ENCODE data around the gene CSTF2. TPM values are rescaled to one million over a fixed set of nuclear protein-coding genes. Genes with fewer than 3 reads are reported as not detected.

The CSTF2 gene
- total and polyA plus RNA-seq, 2 donors from 2014 or later, result 8.8 to 14.4 TPM

DNA sequence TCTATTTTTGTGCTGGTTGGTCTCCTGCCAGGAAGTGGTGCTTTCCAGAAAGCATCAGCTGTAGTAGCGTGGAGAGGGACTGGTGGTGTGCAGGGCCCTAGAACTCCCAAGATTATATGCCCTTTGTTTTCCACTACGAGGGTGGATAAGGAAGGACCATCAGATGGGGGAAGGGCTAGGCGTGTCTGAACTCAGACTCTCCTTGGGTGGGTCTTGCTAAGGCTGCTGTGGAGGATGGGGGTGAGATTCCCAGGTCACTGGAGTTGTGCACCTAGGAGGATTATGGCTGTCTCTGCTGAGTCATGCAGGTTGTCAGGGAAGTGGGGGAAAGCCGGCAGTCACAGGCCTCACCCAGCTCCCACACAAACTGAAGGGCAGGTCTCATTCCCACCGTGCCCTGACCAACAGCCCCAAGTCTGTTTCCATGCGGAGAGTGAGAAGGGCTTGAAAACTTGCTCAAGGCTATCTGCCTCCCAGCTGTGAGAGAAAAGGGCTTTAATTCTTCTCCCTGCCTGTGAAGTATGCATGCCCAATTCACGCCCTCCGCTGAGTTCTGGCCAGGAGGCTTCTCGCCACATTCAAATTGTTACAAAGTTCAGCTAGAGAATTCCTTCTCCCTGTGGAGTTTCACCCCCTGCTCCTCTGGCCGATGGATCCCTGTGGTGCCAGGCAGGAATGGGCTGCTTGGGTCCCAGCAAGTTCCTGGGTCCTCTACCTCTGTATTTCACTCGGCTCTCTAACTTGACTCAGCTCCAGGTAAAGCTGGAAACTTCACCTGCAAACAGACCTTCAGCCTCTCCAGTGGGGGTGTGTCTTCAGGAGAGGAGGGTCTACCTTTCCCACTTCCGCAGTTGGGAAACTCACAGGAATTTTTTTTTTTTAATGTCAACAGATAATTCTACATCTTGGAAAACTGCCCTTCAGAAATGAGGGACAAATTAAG lies 7.7 kb upstream of the CSTF2 start:
- FAIRE-seq (no peak), DNase-seq (no peak)

DNA sequence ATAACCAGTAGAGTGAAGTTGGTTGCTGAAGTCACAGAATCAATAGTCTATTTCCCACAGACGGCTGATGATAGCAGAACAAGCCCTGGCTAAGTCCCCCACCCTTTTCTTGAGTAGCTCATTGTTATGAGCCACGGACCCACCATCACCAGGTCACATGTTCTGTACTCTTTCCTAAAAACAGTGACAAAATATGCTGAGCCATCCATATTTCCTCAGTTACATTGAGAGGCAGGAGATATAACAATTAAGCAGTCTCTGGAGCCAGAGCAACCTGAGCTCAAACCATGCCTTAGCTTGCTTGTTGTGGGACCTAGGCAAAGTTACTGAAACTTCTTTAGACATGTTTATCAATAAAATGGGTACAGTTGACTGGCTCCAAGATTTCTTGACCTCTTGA lies 2.9 kb upstream of the CSTF2 start:
- H3K36me3 ChIP-seq (ENCODE audit: control insufficient read depth in 2 of 3, insufficient read depth in 3 of 3, low read length in 3 of 3), result no peaks in the 10 kb centered on the region
- FAIRE-seq, result no peak
- no peak overlapping the region for H3K9ac ChIP-seq (ENCODE audit: low read length in 3 of 3)
- DNase-seq, result no peak
- H3K4me1 ChIP-seq (ENCODE audit: control insufficient read depth in 2 of 3, insufficient read depth in 2 of 3, low read depth in 1 of 3, low read length in 3 of 3), result no peaks in the 10 kb centered on the region
- no peak overlapping the region for H3K27ac ChIP-seq (ENCODE audit: low read depth in 2 of 2, low read length in 2 of 2)
- no peaks in the 10 kb centered on the region for H3K9me3 ChIP-seq (ENCODE audit: control insufficient read depth in 2 of 3, insufficient read depth in 1 of 3, low read length in 3 of 3)
- intact Hi-C loops (cut with DNase I), result no loop called here
- TF ChIP-seq, protein P1, sequence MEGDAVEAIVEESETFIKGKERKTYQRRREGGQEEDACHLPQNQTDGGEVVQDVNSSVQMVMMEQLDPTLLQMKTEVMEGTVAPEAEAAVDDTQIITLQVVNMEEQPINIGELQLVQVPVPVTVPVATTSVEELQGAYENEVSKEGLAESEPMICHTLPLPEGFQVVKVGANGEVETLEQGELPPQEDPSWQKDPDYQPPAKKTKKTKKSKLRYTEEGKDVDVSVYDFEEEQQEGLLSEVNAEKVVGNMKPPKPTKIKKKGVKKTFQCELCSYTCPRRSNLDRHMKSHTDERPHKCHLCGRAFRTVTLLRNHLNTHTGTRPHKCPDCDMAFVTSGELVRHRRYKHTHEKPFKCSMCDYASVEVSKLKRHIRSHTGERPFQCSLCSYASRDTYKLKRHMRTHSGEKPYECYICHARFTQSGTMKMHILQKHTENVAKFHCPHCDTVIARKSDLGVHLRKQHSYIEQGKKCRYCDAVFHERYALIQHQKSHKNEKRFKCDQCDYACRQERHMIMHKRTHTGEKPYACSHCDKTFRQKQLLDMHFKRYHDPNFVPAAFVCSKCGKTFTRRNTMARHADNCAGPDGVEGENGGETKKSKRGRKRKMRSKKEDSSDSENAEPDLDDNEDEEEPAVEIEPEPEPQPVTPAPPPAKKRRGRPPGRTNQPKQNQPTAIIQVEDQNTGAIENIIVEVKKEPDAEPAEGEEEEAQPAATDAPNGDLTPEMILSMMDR (IDR thresholded peaks at IDR 0.05; ENCODE audit: borderline replicate concordance, extremely low read depth, insufficient read depth), result no peak
- no peaks in the 10 kb centered on the region for H3K27me3 ChIP-seq (ENCODE audit: control insufficient read depth, insufficient read depth, low read length)
- no peak overlapping the region for H3K4me3 ChIP-seq (ENCODE audit: low read length in 3 of 3)

More for the DNA sequence above, 7.7 kb upstream of the CSTF2 start:
- no peak overlapping the region for H3K4me3 ChIP-seq (ENCODE audit: low read length in 3 of 3)
- no peak overlapping the region for H3K9ac ChIP-seq (ENCODE audit: low read length in 3 of 3)
- no peaks in the 10 kb centered on the region for H3K27me3 ChIP-seq (ENCODE audit: control insufficient read depth, insufficient read depth, low read length)
- no peaks in the 10 kb centered on the region for H3K36me3 ChIP-seq (ENCODE audit: control insufficient read depth in 2 of 3, insufficient read depth in 3 of 3, low read length in 3 of 3)
- no peaks in the 10 kb centered on the region for H3K9me3 ChIP-seq (ENCODE audit: control insufficient read depth in 2 of 3, insufficient read depth in 1 of 3, low read length in 3 of 3)
- no peak overlapping the region for H3K27ac ChIP-seq (ENCODE audit: low read depth in 2 of 2, low read length in 2 of 2)
- H3K4me1 ChIP-seq (ENCODE audit: control insufficient read depth in 2 of 3, insufficient read depth in 2 of 3, low read depth in 1 of 3, low read length in 3 of 3), result no peaks in the 10 kb centered on the region
- intact Hi-C loops (cut with DNase I), result no loop called here
- TF ChIP-seq, protein P1 (IDR thresholded peaks at IDR 0.05; ENCODE audit: borderline replicate concordance, extremely low read depth, insufficient read depth), result no peak

DNA sequence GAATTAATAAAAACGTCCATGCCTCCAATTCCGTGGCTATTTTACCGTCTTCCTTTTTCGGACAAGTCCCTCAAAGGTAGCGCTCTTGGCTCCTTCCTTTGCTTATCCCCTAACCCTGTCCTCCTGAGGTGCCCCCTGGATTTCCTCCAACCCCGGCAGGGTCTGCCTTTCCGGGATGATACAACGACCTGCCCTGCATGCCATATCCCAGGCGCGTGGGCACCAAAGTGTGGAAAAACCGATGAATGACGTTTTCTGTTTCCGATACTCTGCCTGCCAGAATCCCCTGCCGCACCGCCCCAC lies 706 bp upstream of the CSTF2 start:
- H3K36me3 ChIP-seq (ENCODE audit: control insufficient read depth in 2 of 3, insufficient read depth in 3 of 3, low read length in 3 of 3), result peaks cover 0 to 8% (median 0%) of the 10 kb centered on the region in 3 donors
- intact Hi-C loops (cut with DNase I), result no loop called here
- peak in 2 of 5 donors; percentile 43 to 62 for DNase-seq
- H3K9ac ChIP-seq (ENCODE audit: low read length in 3 of 3), result peak overlapping the region in 2 of 3 donors; percentile 71 to 78
- no peaks in the 10 kb centered on the region for H3K9me3 ChIP-seq (ENCODE audit: control insufficient read depth in 2 of 3, insufficient read depth in 1 of 3, low read length in 3 of 3)
- no peak for FAIRE-seq
- H3K27me3 ChIP-seq (ENCODE audit: control insufficient read depth, insufficient read depth, low read length), result no peaks in the 10 kb centered on the region
- TF ChIP-seq, protein P1 (IDR thresholded peaks at IDR 0.05; ENCODE audit: borderline replicate concordance, extremely low read depth, insufficient read depth), result no peak
- peak overlapping the region; percentile 91 to 98 (median 94) for H3K4me3 ChIP-seq (ENCODE audit: low read length in 3 of 3)
- H3K4me1 ChIP-seq (ENCODE audit: control insufficient read depth in 2 of 3, insufficient read depth in 2 of 3, low read depth in 1 of 3, low read length in 3 of 3), result no peaks in the 10 kb centered on the region
- no peak overlapping the region for H3K27ac ChIP-seq (ENCODE audit: low read depth in 2 of 2, low read length in 2 of 2)
